C1 segment of cervical spinal cord (tissue), 14 donors: ENCODE results near the gene E2F1.

Experiments
- DNase-seq, 14 donors: peaks; one replicate each; lab custom pipeline; 2025; lab: John Stamatoyannopoulos, UW

E2F1 gene

GRCh38 chr20:33687993-33688937 lies 2.1 kb upstream of the E2F1 start:
- DNase-seq: no peak

DNA sequence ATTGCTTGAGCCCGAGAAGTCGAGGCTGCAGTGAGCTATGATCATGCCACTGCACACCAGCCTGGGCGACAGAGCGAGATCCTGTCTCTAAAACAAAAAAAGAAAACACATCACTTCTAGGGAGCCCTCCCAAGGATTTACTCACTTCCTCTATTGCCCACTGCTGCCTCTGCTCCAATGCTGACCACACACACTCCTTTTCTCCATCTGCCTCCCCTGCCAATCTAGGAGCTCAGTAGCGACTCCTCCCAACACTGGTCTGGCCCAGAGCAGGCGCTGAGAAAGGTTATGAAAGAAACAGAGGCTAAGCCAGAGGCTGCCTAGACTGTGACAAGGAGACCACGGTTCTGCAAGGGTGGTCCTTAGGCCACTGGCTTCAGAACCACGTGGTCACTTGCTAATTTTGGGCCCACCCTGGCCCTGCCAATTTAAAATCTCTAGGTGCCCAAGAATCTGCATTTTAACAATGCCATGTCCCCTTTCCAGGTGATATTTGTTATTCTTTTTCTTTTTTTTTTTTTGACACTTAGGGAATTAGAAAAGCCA lies 1.3 kb upstream of the E2F1 start:
- peak in 1 of 14 donors; percentile 13 for DNase-seq

DNA sequence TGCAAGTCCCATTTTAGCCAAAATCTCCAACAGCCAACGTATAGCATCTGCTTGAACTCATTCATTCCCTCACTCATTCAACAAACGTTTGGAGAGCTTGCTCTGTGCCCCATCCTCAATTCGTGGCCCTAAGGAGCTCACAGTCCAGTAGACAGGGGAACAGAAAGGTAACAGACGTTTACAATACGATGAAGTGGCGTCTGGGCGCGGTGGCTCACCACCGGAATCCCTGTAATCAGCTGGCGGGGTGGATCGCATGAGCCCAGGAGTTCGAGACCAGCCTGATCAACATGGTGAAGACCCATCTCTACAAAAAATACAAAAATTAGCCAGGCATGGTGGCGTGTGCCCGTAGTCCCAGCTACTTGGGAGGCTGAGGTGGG lies 790 bp upstream of the E2F1 start:
- DNase-seq: no peak

DNA sequence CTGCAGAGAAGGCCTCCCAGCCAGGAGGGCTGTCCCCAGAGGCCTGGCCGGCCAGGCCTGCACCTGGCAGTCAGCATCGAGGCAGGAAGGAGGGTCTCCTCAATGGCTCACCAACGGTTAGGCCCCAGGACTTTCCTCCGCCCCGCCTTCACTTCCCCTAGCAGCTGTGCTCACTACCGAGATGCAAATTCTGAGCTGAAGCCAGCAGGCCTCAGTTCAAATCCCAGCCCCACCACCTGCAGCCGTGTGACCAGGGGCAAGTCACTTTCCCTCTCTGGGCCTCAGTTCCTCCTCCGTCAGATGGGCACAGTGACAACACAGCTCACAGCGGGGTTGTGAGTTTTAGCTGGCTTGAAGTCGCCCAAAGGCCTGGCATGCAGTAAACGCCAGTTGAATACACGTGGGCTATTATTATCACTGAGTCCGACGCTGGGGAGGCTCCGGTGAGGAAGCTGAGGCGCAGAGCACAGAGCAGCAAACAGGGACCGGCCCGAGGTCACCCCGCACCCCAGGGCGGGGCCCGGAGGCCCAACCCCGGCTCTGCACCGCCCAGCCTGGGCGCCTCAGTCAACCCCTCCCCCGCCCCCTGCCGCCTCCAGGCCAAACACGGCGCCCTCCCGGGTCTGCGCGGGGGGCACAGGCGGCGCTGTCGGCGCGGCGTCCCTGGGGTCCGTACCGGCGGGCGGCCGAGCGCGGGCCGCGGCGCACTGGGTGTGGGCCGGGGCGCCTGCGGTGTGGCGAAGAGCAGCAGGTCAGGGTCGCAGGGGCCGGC lies 671 bp downstream of the E2F1 start:
- DNase-seq: no peak

DNA sequence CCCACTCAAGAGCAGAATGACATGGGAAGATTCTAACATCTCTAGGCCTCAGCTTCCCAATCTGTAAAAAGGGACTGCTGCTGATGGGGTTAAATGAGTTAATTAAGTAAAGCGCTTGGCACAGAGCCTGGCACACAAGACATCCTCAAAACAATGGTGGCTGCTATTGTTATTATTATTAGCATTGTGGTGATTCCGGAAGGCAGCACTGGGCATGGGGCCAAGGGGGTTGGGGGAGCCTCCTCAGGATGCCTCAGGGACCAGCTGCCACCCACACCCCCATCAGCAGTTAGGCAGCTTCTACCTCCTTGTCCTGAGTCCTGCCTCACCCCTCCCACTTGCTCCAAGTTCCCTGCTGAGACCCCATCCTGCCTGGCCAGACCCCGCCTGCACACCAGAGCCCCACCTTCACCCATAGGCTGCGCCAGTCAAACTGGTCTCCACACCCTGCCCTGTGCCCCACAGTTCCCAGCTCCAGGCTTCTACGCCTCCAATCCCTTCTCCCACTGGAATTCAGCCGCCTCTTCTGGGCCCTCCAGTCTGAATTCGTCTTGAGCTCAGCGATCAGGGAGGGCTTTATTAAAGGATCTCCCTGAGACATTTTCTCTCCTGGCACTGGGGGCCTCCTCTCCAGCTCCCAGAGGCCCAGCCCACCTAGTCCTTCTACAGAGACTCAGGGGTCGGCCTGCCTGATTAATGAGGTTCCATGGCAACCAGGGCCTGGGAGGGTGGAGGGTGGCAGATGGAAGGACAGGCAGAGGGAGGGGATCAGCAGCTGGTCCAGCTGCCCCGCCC lies 1.5 kb downstream of the E2F1 start:
- DNase-seq: no peak

DNA sequence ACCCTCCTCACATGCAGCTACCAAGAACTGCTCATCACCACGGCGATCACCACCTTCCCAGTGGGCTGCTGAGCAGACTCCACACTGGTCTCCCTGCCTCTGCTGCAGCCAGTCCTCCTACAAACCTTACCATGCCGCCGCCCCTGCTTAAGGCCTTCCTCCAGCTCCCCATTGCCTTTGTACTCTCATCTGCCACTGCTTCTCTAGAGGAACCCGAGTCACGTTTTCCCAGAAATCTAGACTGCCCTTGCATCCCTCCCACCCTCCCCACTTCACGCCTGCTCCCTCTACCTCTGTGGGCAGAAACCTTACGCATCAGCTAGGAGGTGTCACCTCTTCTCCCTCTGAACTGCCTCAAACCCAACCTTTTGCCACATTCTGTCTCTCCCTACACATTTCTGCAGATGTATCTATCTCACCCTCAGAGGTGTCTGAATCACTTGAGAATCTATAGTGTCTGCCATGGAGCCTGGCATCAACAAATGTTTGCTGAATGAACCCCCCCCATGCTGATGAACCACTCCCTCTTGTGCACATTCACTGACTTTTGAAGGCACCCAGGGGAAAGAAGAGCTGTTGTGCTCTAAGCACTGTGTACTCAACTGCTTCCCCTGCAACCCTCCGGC lies 4.3 kb downstream of the E2F1 start:
- DNase-seq: no peak

- DNase-seq: no peak
Measured at GRCh38 chr20:33681288-33681687, 4.9 kb downstream of the E2F1 start.

- DNase-seq: no peak
Measured at GRCh38 chr20:33680686-33681085, 5.5 kb downstream of the E2F1 start.

GRCh38 chr20:33679758-33680485 lies 6.3 kb downstream of the E2F1 start:
- DNase-seq: no peak

DNA sequence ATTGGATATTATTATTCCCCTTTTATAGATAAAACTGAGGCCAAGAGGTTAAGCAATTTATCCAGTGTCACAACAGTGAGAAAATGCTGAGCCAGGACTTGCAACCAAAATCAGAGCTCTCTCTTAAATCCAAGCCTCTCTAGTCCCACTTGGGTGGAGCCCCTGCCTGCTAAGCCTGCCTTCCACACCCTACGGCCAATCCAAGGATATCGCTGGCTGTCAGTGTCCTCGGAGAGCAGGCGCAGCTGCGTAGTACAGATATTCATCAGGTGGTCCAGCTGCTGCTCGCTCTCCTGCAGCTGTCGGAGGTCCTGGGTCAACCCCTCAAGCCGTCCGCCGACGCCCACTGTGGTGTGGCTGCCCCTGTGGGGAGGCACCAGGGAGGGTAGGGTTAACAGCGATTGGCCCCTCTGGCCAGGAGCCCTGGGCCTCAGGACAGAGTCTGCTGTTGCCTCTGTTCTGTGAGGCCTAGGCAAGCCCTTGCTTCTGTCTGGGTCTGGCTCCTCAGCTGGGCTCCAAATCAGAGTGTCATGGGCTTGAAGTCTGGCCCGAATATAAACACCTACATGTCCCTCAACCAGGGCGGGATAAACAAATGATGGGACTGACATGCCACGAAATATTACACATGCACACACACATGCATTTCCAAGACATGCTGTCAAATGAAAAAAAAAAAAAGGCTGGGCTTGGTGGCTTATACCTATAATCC lies 8.0 kb downstream of the E2F1 start:
- no peak for DNase-seq

GRCh38 chr20:33676652-33677645 lies 9.2 kb downstream of the E2F1 start:
- no peak for DNase-seq

DNA sequence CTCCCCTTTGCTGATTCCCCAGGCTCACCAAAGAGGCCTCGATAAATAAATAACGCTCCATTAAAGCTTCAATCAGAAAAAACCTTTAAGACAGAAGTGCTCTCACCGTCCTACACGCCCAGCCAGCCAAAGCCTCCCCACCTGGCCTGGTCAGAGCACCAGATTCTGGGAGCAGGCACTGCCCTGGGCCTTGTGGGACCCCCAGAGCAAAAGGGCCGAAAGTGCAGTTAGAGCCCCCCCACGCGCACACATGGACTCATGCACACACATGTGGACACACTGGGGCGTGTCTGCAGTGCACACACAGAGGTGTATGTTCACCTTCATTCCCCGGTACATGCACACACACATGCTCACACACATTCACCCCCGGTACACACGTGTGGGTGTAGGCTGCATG lies 10.1 kb downstream of the E2F1 start:
- DNase-seq: no peak

DNA sequence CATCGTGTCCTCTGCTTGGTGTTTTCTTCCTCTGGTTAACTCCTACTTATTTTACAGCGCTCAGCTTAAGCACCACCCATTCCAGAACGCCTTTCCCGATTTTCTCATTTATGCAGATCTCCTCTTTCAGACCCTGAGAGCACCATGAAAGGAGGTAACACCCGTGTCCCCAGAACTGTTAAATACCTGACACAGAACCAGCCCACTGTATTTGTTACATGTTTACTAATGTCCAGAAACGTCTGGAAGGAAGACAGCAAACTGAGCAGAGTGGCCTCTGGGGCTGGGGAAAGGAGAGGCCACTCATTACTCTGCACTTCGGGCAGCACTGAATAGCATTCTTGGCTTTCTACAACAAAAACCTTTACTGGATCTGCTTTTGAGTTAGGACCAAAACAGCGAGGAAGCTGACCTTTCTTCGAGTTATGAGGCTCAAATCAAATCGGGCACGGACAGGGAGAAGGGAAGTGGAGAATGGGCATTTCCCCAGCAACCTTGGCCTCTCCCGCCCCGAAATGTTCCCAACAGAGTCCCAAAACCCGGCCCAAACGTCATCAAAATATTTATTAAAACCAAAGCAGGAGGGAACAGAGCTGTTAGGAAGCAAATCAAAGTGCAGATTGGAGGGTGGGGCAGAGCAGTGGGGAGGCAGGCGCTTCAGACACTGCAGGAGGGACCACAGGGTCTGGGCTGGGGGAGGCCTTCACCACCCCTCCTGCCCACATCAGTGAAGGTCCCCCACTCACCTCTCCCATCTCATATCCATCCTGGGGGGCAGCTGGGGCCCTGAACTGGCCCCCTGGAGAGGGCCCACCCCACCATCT lies 10.8 kb downstream of the E2F1 start:
- DNase-seq: peak in 2 of 14 donors; percentile 35 to 41

DNA sequence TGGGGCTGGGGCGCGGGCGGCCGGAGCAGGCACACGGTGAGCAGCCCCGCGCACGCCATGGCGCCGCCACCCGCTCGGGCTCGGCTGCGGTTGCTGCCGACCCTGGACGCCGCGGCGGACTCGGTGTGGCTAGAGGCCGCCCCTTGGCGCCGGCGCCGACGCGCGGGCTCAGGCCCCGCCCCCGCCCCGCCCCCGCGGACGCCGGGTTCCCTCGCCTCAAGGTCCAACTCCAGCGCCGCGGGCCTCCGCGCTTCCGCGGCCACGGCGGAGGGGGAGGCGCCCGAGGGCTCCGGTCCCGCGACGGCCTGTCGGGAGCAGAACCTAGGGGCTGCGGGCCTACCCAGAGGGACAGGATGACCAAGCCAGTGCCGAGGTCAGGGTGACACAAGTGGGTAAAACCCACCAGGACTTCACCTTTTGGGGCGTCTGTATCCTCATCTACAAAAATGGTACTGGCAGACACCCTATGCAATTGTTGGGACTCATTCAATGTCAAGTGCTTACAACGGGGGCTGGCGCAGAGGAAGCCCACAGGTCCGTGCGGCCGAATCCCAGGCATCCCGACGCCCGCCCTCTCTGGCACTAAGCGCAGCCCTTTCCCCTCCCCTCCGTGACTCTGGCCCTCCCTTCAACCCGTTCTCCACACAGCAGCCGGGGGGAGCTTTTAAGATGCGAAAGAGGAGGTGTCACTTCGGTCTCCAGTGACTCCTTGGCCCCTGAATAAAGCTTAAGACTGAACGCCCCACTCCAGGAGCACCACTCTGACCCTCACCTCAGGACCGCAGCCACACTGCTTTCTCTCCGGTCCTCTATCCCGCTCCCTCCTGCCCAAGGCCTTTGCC lies 11.7 kb downstream of the E2F1 start, which contains the start of gene NECAB3:
Gene NECAB3, minus strand, starts transcription at position 135 of the 842 bp plus-strand sequence. Its CDS starts 76 bp downstream, at position 59.
- DNase-seq: peak in 13 of 14 donors; percentile 14 to 84 (median 54)

GRCh38 chr20:33673410-33674293 lies 12.5 kb downstream of the E2F1 start:
- peak in 1 of 14 donors; percentile 62 for DNase-seq

DNA sequence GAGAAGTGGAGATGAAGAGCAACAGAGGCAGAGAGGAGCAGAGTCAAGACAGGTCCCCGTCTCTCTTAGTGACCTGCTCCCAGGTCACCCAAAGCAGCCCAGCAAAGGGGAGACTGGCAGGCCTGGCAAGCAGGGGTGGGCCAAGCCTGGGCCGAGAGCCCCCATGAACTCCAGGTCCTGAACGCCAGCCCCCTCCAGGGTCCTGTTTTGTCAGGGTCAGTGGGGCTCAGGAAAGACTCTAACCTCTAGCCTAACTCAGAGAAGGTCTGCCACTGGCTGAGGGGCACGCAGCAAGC lies 13.1 kb downstream of the E2F1 start:
- DNase-seq: no peak
